ENCODE results near the gene TESMIN.

GRCh38 chr11:68669301-68670090 lies 81.8 kb downstream of the TESMIN start:
- TF ChIP-seq CTCF (IDR thresholded peaks at IDR 0.05 in 2 of 3, conservative IDR thresholded peaks at IDR 0.05 in 1 of 3; ENCODE audit: borderline replicate concordance in 1 of 3, insufficient read depth in 1 of 3, low read depth in 2 of 3, low read length in 2 of 3) (no peak), EZH2 (IDR thresholded peaks at IDR 0.05) (no peak), POLR2A (IDR thresholded peaks at IDR 0.05; ENCODE audit: borderline replicate concordance, extremely low read depth, insufficient read depth, insufficient read length) (no peak), SP1 (IDR thresholded peaks at IDR 0.05; ENCODE audit: low read depth) (no peak), CBX3 (IDR thresholded peaks at IDR 0.05; ENCODE audit: low read depth) (no peak), ZNF274 (IDR thresholded peaks at IDR 0.05; ENCODE audit: low read depth, low read length) (no peak), SRF (IDR thresholded peaks at IDR 0.05; ENCODE audit: low read depth) (no peak), RAD21 (IDR thresholded peaks at IDR 0.05; ENCODE audit: low read depth) (no peak), EZH2phosphoT487 (IDR thresholded peaks at IDR 0.05; ENCODE audit: borderline replicate concordance) (no peak), ZBTB33 (IDR thresholded peaks at IDR 0.05; ENCODE audit: extremely low read depth, insufficient replicate concordance, low read length) (no peak), YY1 (IDR thresholded peaks at IDR 0.05; ENCODE audit: extremely low read depth, insufficient replicate concordance, low read depth, low read length) (no peak)
